ENCODE measurements around the gene EID2. TPM values are rescaled to one million over a fixed set of nuclear protein-coding genes. Genes with fewer than 3 reads are reported as not detected.

The EID2 gene
- polyA plus RNA-seq, 1 of the 3 experiments (the other 2 are of a cell fraction) = 14.1 TPM

GRCh38 chr19:39516270-39516669, 23.7 kb downstream of the EID2 start:
- TF ChIP-seq JUND (IDR thresholded peaks at IDR 0.05) (no peak), EZH2phosphoT487 (IDR thresholded peaks at IDR 0.05; ENCODE audit: borderline replicate concordance, low read depth) (no peak), POLR2AphosphoS5 (IDR thresholded peaks at IDR 0.05; ENCODE audit: low read depth, low read length) (no peak), TAF1 (IDR thresholded peaks at IDR 0.05; ENCODE audit: borderline replicate concordance, low read depth, low read length) (no peak), FOSL2 (IDR thresholded peaks at IDR 0.05; ENCODE audit: borderline replicate concordance, low read depth) (no peak), CHD2 (IDR thresholded peaks at IDR 0.05; ENCODE audit: low read length, partially characterized antibody) (no peak), SIN3A (IDR thresholded peaks at IDR 0.05; ENCODE audit: borderline replicate concordance, low read depth, low read length) (no peak), NRF1 (IDR thresholded peaks at IDR 0.05; ENCODE audit: low read depth, low read length) (no peak), RXRA (IDR thresholded peaks at IDR 0.05; ENCODE audit: borderline replicate concordance, low read depth) (no peak)
- TF ChIP-seq, protein P1, sequence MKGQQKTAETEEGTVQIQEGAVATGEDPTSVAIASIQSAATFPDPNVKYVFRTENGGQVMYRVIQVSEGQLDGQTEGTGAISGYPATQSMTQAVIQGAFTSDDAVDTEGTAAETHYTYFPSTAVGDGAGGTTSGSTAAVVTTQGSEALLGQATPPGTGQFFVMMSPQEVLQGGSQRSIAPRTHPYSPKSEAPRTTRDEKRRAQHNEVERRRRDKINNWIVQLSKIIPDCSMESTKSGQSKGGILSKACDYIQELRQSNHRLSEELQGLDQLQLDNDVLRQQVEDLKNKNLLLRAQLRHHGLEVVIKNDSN (IDR thresholded peaks at IDR 0.05; ENCODE audit: borderline replicate concordance, low read depth) = no peak
- TF ChIP-seq, protein P2, sequence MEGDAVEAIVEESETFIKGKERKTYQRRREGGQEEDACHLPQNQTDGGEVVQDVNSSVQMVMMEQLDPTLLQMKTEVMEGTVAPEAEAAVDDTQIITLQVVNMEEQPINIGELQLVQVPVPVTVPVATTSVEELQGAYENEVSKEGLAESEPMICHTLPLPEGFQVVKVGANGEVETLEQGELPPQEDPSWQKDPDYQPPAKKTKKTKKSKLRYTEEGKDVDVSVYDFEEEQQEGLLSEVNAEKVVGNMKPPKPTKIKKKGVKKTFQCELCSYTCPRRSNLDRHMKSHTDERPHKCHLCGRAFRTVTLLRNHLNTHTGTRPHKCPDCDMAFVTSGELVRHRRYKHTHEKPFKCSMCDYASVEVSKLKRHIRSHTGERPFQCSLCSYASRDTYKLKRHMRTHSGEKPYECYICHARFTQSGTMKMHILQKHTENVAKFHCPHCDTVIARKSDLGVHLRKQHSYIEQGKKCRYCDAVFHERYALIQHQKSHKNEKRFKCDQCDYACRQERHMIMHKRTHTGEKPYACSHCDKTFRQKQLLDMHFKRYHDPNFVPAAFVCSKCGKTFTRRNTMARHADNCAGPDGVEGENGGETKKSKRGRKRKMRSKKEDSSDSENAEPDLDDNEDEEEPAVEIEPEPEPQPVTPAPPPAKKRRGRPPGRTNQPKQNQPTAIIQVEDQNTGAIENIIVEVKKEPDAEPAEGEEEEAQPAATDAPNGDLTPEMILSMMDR (IDR thresholded peaks at IDR 0.05) = no peak
- DNase-seq = no peak
- Histone ChIP-seq H3K36me3 (replicated peaks in 1 of 2; ENCODE audit: control insufficient read depth in 1 of 2, insufficient read depth in 2 of 2, low read length in 1 of 2) (no peaks in the 10 kb centered on the region), H3K4me3 (ENCODE audit: low read depth in 2 of 2, low read length in 1 of 2) (no peak overlapping the region), H3K9me2 (no peaks in the 10 kb centered on the region), H3K9ac (no peak overlapping the region), H2AFZ (ENCODE audit: low read depth) (no peak overlapping the region), H4K20me1 (ENCODE audit: insufficient read depth) (no peaks in the 10 kb centered on the region), H3K79me2 (ENCODE audit: insufficient read depth) (no peaks in the 10 kb centered on the region), H3K9me3 (no peaks in the 10 kb centered on the region), H3K27me3 (ENCODE audit: insufficient read depth) (peaks cover 21% of the 10 kb centered on the region), H3K4me1 (ENCODE audit: control insufficient read depth in 1 of 2, insufficient read depth in 2 of 2, low read depth in 1 of 2, low read length in 1 of 2) (peaks cover 0 to 6% of the 10 kb centered on the region in 2 experiments; a peak in 1 of 4 replicates), H3F3A (replicated peaks; ENCODE audit: insufficient read depth) (no peaks in the 10 kb centered on the region), H3K4me2 (no peak overlapping the region), H3K27ac (ENCODE audit: low read depth in 2 of 2, low read length in 1 of 2) (no peak overlapping the region)
- ChIA-PET POLR2A (no interaction called here), CTCF (interaction anchor here (1.1 to 2.0 kb wide), 5 partner anchors 11 to 42 kb away, joined by 4 to 9 read pairs (median 7); partner anchors contain the start of gene EID2B)
- 81% methylated on average over 6 of the region's 6 CpGs for WGBS (ENCODE audit: low lambda C conversion rate)

GRCh38 chr19:39515551-39516191, 24.3 kb downstream of the EID2 start:
- Histone ChIP-seq H3K4me3 (ENCODE audit: low read depth in 2 of 2, low read length in 1 of 2) (peak overlapping the region; percentile 43), H3K4me2 (peak overlapping the region; percentile 74), H3K27me3 (ENCODE audit: insufficient read depth) (peaks cover 21% of the 10 kb centered on the region), H3K36me3 (replicated peaks in 1 of 2; ENCODE audit: control insufficient read depth in 1 of 2, insufficient read depth in 2 of 2, low read length in 1 of 2) (no peaks in the 10 kb centered on the region), H3K4me1 (ENCODE audit: control insufficient read depth in 1 of 2, insufficient read depth in 2 of 2, low read depth in 1 of 2, low read length in 1 of 2) (peaks cover 0 to 6% of the 10 kb centered on the region in 2 experiments; a peak in 1 of 4 replicates), H3K9ac (no peak overlapping the region), H2AFZ (ENCODE audit: low read depth) (peak overlapping the region; percentile 65; the same call in 1 of the 2 replicates), H3K9me3 (no peaks in the 10 kb centered on the region), H3K27ac (ENCODE audit: low read depth in 2 of 2, low read length in 1 of 2) (no peak overlapping the region), H3K9me2 (no peaks in the 10 kb centered on the region), H4K20me1 (ENCODE audit: insufficient read depth) (no peaks in the 10 kb centered on the region), H3F3A (replicated peaks; ENCODE audit: insufficient read depth) (no peaks in the 10 kb centered on the region), H3K79me2 (ENCODE audit: insufficient read depth) (no peaks in the 10 kb centered on the region)
- 24% methylated on average over 24 of the region's 44 CpGs for WGBS (ENCODE audit: low lambda C conversion rate)
- ChIA-PET CTCF (interaction anchor here (1.1 to 2.0 kb wide), 8 partner anchors 8 to 42 kb away, joined by 3 to 9 read pairs (median 5); partner anchors contain the start of gene EID2B), POLR2A (interaction anchor here (0.8 kb wide), 1 partner anchor 76 kb away, joined by 3 read pairs; no protein-coding TSS in a partner anchor)
- DNase-seq = no peak
- TF ChIP-seq TAF1 (IDR thresholded peaks at IDR 0.05; ENCODE audit: borderline replicate concordance, low read depth, low read length) (no peak), FOXM1 (IDR thresholded peaks at IDR 0.05; ENCODE audit: low read depth) (no peak), TCF12 (IDR thresholded peaks at IDR 0.05) (no peak), PBX3 (IDR thresholded peaks at IDR 0.05) (no peak), RCOR1 (IDR thresholded peaks at IDR 0.05; ENCODE audit: low read length) (no peak), RFX5 (IDR thresholded peaks at IDR 0.05; ENCODE audit: low read length) (no peak), ELF1 (IDR thresholded peaks at IDR 0.05) (no peak), GATA2 (CRISPR knock-in tag; IDR thresholded peaks at IDR 0.05) (no peak), MXI1 (IDR thresholded peaks at IDR 0.05; ENCODE audit: low read depth, low read length) (no peak), JUND (IDR thresholded peaks at IDR 0.05) (no peak)
- TF ChIP-seq, protein P3, sequence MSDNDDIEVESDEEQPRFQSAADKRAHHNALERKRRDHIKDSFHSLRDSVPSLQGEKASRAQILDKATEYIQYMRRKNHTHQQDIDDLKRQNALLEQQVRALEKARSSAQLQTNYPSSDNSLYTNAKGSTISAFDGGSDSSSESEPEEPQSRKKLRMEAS (IDR thresholded peaks at IDR 0.05; ENCODE audit: low read depth) = no peak
- TF ChIP-seq, protein P4, sequence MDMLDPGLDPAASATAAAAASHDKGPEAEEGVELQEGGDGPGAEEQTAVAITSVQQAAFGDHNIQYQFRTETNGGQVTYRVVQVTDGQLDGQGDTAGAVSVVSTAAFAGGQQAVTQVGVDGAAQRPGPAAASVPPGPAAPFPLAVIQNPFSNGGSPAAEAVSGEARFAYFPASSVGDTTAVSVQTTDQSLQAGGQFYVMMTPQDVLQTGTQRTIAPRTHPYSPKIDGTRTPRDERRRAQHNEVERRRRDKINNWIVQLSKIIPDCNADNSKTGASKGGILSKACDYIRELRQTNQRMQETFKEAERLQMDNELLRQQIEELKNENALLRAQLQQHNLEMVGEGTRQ (IDR thresholded peaks at IDR 0.05; ENCODE audit: borderline replicate concordance, low read depth, low read length) = no peak
- TF ChIP-seq, protein P1 (IDR thresholded peaks at IDR 0.05; ENCODE audit: borderline replicate concordance, low read depth) = no peak
